ENCODE data around the gene KIF2A. TPM values are rescaled to one million over a fixed set of nuclear protein-coding genes. Genes with fewer than 3 reads are reported as not detected.

Gene KIF2A
- total and polyA plus RNA-seq, 2 of the 8 experiments (the other 6 are each of a cell fraction or from before 2014, with no cell fraction given): 18.4 to 97.1 TPM

DNA sequence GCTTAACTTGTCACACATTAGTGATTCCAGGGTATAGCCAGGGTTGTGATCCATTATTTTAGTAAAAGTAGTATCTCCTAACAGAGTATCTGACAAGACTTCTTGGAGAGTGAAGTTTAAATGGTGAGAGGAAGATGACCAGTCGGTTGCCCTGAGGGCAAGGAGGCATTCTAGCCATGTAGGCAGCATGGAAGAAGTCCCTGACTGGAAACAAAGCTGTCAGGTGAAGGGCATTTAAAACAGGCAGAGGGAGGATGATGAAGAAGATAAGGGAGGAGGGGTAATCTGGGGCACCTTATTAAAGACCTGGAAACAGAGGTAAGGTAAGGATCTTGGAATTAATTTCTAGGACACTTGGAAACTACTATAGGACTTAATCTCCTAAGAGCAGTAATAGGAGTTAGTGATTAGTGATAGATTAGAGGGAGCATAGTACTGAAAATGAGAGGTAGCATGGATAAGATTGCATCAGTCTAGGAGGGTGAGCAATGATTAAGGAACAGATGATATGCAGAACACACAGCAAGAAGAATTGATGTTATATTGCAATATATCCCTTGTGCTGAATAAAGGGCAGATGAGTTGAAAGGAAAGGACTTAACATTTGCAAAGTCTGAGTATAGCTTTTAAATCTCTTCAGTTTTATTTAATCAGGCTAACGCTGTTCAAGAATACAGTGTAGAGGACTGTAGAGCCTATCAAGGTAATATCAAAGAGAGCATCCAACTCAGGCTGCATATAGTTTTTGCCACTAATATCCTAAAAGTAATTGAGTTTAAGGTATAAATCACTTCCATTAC lies 9.6 kb downstream of the KIF2A start (continued):
- TF ChIP-seq CEBPB (IDR thresholded peaks at IDR 0.05; ENCODE audit: low read depth, low read length): no peak

All from H1 (cell line).